PFSK-1 (cell line): ENCODE measurements around the gene DDX25.
A peak's percentile ranks its signal among the peaks of the same experiment; 100 is the strongest.

Experiments used
- FOXP2 ChIP-seq: optimal IDR thresholded peaks from 2 replicates; pipeline ENCODE3; 2011; ENCODE audit warnings: borderline replicate concordance, control low read depth, inconsistent platforms; ENCODE audit not compliant: insufficient read depth; ENCODE audit errors: extremely low read length, extremely low read depth
- POLR2AphosphoS5 ChIP-seq: IDR thresholded peaks from 2 replicates; pipeline ENCODE4 v1.6.1; 2012; ENCODE audit warnings: low read depth, mild to moderate bottlenecking, control low read depth, low read length, moderate library complexity
- REST ChIP-seq, 2 experiments: IDR thresholded peaks; 2 replicates each; pipeline versions ENCODE4 v1.6.1 to v1.8.0; 2011 to 2012; ENCODE audit warnings: low read depth in 2 of 2, low read length in 2 of 2, control low read depth in 1 of 2, inconsistent platforms in 1 of 2, mild to moderate bottlenecking in 1 of 2, moderate library complexity in 1 of 2; ENCODE audit not compliant: insufficient read depth in 1 of 2
- SIN3A ChIP-seq: IDR thresholded peaks from 2 replicates; pipeline ENCODE4 v1.6.1; 2012; ENCODE audit warnings: mild to moderate bottlenecking, low read length, moderate library complexity, borderline replicate concordance; ENCODE audit not compliant: insufficient read depth
- TAF1 ChIP-seq: IDR thresholded peaks from 2 replicates; pipeline ENCODE4 v1.6.1; 2012; ENCODE audit warnings: low read length, control low read depth, borderline replicate concordance; ENCODE audit not compliant: insufficient read depth

The DDX25 gene

GRCh38 chr11:125874556-125875124 is 29.7 kb upstream of the DDX25 start:
- no peak for TF ChIP-seq POLR2AphosphoS5
- no peak for TF ChIP-seq SIN3A

- TF ChIP-seq SIN3A (no peak), FOXP2 (no peak), TAF1 (no peak), POLR2AphosphoS5 (no peak), REST (IDR thresholded peaks at IDR 0.05; ENCODE audit: insufficient read depth in 1 of 2, low read depth in 2 of 2, low read length in 2 of 2) (no peak)
Measured at GRCh38 chr11:125881291-125881690, 23.0 kb upstream of the DDX25 start.

GRCh38 chr11:125883375-125883774 is 20.9 kb upstream of the DDX25 start:
- TF ChIP-seq REST (IDR thresholded peaks at IDR 0.05; ENCODE audit: insufficient read depth in 1 of 2, low read depth in 2 of 2, low read length in 2 of 2) (no peak), SIN3A (no peak), POLR2AphosphoS5 (no peak), TAF1 (no peak), FOXP2 (no peak)

GRCh38 chr11:125886997-125887372 is 17.3 kb upstream of the DDX25 start:
- no peak for TF ChIP-seq POLR2AphosphoS5
- TF ChIP-seq TAF1 = no peak
- TF ChIP-seq FOXP2 = no peak
- TF ChIP-seq SIN3A = no peak
- TF ChIP-seq REST (IDR thresholded peaks at IDR 0.05; ENCODE audit: insufficient read depth in 1 of 2, low read depth in 2 of 2, low read length in 2 of 2) = no peak

- TF ChIP-seq TAF1 (no peak), FOXP2 (peak; percentile 10), REST (IDR thresholded peaks at IDR 0.05; ENCODE audit: insufficient read depth in 1 of 2, low read depth in 2 of 2, low read length in 2 of 2) (no peak), POLR2AphosphoS5 (peak; percentile 48; the same call in 1 of the 2 replicates)
Measured at GRCh38 chr11:125887373-125888324, 16.7 kb upstream of the DDX25 start, which contains the start of gene HYLS1. HYLS1 (plus strand) TSS chr11:125887668; CDS start chr11:125899369, 11,701 bp downstream.
